Measurements from ENCODE around the gene CCDC122.

CCDC122 gene

DNA sequence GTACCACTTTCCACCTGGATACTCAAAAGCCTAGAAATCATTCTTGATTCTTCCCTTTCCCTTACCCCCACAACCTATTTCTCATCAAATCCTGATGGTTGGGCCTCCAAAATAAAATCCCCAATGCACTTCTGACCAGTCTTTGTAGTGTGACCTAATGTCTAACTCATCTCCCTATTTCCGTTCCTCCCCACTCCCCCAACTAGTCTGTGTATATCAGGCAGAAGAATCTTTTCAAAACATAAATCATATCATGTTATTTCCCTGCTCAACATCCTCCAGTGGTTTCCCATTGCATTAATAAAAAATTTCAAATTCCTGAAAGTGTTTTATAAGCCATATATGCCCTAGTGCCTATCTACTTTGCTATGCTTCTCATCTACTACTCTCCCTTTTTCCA, 17.7 kb downstream of the CCDC122 start:
- peak in 1 of 2 donors; percentile 54 for DNase-seq (ENCODE audit: low read depth in 2 of 2)
- H3K4me3 ChIP-seq (replicated peaks in 1 of 2; ENCODE audit: low read depth in 2 of 2, low read length in 2 of 2) = no peak overlapping the region

GRCh38 chr13:43852923-43853404, 26.6 kb downstream of the CCDC122 start:
- no peak for DNase-seq (ENCODE audit: low read depth in 2 of 2)

More for the DNA sequence above, 17.7 kb downstream of the CCDC122 start:
- no peak for TF ChIP-seq CTCF (IDR thresholded peaks at IDR 0.05; ENCODE audit: low read depth, low read length)

DNA sequence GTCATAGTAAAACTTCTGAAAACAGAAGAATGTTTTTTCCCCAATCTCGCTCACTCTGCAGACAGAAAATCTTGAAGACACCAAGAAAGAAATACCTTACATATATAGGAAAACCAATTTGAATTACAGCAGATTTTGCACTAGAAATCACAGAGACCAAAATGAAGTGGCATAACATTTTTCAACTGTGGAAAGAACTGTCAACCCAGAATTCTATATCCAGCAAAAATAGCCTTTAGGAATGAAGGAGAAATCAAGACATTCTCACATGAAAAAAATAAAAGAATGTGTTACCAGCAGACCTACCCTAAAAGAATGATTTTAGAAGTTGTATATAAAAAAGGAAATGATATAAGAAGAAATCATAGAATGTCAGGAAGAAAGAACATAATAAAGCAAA, 28.7 kb downstream of the CCDC122 start:
- H3K4me3 ChIP-seq (replicated peaks in 1 of 2; ENCODE audit: low read depth in 2 of 2, low read length in 2 of 2) = no peak overlapping the region
- no peak for TF ChIP-seq CTCF (IDR thresholded peaks at IDR 0.05; ENCODE audit: low read depth, low read length)
- no peak for DNase-seq (ENCODE audit: low read depth in 2 of 2)

More at GRCh38 chr13:43852923-43853404, 26.6 kb downstream of the CCDC122 start:
- no peak for TF ChIP-seq CTCF (IDR thresholded peaks at IDR 0.05; ENCODE audit: low read depth, low read length)
- H3K4me3 ChIP-seq (replicated peaks in 1 of 2; ENCODE audit: low read depth in 2 of 2, low read length in 2 of 2) = no peak overlapping the region

- TF ChIP-seq CTCF (IDR thresholded peaks at IDR 0.05; ENCODE audit: low read depth, low read length) = no peak
- H3K4me3 ChIP-seq (replicated peaks in 1 of 2; ENCODE audit: low read depth in 2 of 2, low read length in 2 of 2) = no peak overlapping the region
- peak; percentile 87 to 91 for DNase-seq (ENCODE audit: low read depth in 2 of 2)
These were observed 31.4 kb downstream of the CCDC122 start for GRCh38 chr13:43848001-43848649.

DNA sequence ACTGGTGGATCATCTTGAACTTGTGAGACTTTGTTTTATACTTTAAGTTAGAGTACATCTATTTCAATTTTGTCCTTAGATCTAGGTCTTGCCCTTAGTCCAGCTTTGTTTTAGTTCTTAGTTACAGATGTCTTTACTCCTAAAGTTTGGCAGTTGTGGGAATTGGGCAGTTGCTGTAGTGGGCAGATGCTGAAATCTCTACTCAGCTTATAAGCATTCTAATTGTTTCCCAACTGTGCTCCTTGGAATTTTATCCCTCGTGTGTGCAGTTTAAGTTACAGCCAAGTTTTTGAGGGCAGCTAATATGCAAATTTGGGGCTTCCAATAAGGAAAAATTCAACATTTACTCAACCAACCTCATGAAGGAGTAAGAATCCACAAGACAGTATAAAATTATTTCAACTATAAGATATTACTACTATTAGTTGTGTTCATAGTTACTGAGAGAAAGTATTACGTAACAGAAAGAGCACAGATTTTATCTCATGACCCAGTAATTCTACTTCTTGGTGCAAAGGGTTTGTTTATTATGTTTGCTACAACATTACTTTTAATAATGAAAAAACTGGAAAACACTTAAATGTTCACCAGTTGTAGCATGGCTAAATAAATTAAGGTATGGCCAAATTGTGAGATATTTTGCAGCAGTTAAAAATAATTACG, 32.9 kb downstream of the CCDC122 start:
- DNase-seq (ENCODE audit: low read depth in 2 of 2) = peak; percentile 75 to 90
- no peak for TF ChIP-seq CTCF (IDR thresholded peaks at IDR 0.05; ENCODE audit: low read depth, low read length)
- H3K4me3 ChIP-seq (replicated peaks in 1 of 2; ENCODE audit: low read depth in 2 of 2, low read length in 2 of 2) = no peak overlapping the region

DNA sequence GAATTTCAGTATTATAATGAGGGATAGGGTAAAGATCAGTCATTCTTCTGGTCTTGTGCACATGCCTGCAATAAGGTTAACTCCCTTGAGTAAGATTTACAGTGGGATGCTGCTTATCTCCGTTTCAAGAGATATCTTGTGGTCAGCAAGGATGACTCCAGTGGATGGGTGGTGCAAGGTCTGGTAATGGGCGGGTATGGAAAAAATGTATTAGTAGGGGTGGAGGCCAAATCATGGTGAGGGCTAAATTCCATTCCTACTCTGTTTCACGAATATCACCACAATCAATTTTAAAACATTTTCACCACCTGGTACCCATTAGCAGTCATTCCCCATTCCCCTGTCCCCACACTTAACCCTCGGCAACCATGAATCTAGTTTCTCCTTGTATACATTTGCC, 40.6 kb downstream of the CCDC122 start:
- H3K4me3 ChIP-seq (replicated peaks in 1 of 2; ENCODE audit: low read depth in 2 of 2, low read length in 2 of 2) = no peak overlapping the region
- DNase-seq (ENCODE audit: low read depth in 2 of 2) = peak; percentile 27 to 48
- no peak for TF ChIP-seq CTCF (IDR thresholded peaks at IDR 0.05; ENCODE audit: low read depth, low read length)

Data from cardiac fibroblast (primary cell).